H9 (cell line): ENCODE results near the gene OXSM. TPM values are rescaled to one million over a fixed set of nuclear protein-coding genes. Genes with fewer than 3 reads are reported as not detected.

Experiments
- DNase-seq: peaks from one replicate; pipeline ENCODE4 v3.0.0-alpha.2; 2017
- H2AFZ ChIP-seq: one replicate; pipeline ENCODE4 v1.6.1; 2013; ENCODE audit warnings: mild to moderate bottlenecking, low read length, control low read depth, moderate library complexity
- H2AK5ac ChIP-seq: 2 replicates; pipeline ENCODE4 v1.6.1; 2013; ENCODE audit warnings: low read length, control low read depth, mixed read lengths; ENCODE audit not compliant: insufficient read length
- H2BK120ac ChIP-seq: one replicate; pipeline ENCODE4 v1.6.1; 2013; ENCODE audit warnings: low read depth, mild to moderate bottlenecking, low read length, control low read depth, inconsistent platforms; ENCODE audit not compliant: poor library complexity, severe bottlenecking
- H2BK12ac ChIP-seq: 2 replicates; pipeline ENCODE4 v1.6.1; 2013; ENCODE audit warnings: low read length, control low read depth, mixed read lengths, low read depth; ENCODE audit not compliant: insufficient read length
- H2BK15ac ChIP-seq: 2 replicates; pipeline ENCODE4 v1.6.1; 2013; ENCODE audit warnings: low read depth, low read length, control low read depth
- H2BK20ac ChIP-seq: one replicate; pipeline ENCODE4 v1.6.1; 2013; ENCODE audit warnings: low read depth, mild to moderate bottlenecking, low read length, control low read depth, inconsistent platforms; ENCODE audit not compliant: poor library complexity, severe bottlenecking
- H2BK5ac ChIP-seq: 2 replicates; pipeline ENCODE4 v1.6.1; 2013; ENCODE audit warnings: low read length, control low read depth, mixed read lengths; ENCODE audit not compliant: insufficient read length
- H3K14ac ChIP-seq: 2 replicates; pipeline ENCODE4 v1.6.1; 2013; ENCODE audit warnings: low read length, control low read depth; ENCODE audit not compliant: insufficient read depth
- H3K18ac ChIP-seq: 2 replicates; pipeline ENCODE4 v1.6.1; 2013; ENCODE audit warnings: low read depth, mild to moderate bottlenecking, mixed read lengths, low read length, control low read depth; ENCODE audit not compliant: insufficient read length
- H3K23ac ChIP-seq: 2 replicates; pipeline ENCODE4 v1.6.1; 2013; ENCODE audit warnings: low read length, control low read depth, mixed read lengths, low read depth; ENCODE audit not compliant: insufficient read length
- H3K23me2 ChIP-seq: 2 replicates; pipeline ENCODE4 v1.6.1; 2013; ENCODE audit warnings: low read depth, mild to moderate bottlenecking, mixed read lengths, low read length, control low read depth; ENCODE audit not compliant: insufficient read length, poor library complexity, severe bottlenecking
- H3K27ac ChIP-seq: 2 replicates; pipeline ENCODE4 v1.5.1; 2013; ENCODE audit warnings: low read length, control low read depth, mixed read lengths, low read depth; ENCODE audit not compliant: insufficient read length
- H3K27me3 ChIP-seq: 2 replicates; pipeline ENCODE4 v1.6.1; 2013; ENCODE audit warnings: low read length, control low read depth, inconsistent platforms; ENCODE audit not compliant: insufficient read depth
- H3K4ac ChIP-seq: 2 replicates; pipeline ENCODE4 v1.6.1; 2013; ENCODE audit warnings: low read depth, mild to moderate bottlenecking, control low read depth, inconsistent platforms, low read length, moderate library complexity
- H3K4me1 ChIP-seq: 2 replicates; pipeline ENCODE4 v1.6.1; 2013; ENCODE audit warnings: low read length, control low read depth, inconsistent platforms; ENCODE audit not compliant: insufficient read depth
- H3K4me2 ChIP-seq: 2 replicates; pipeline ENCODE4 v1.6.1; 2013; ENCODE audit warnings: low read length, control low read depth, mixed read lengths; ENCODE audit not compliant: insufficient read length, insufficient read depth
- H3K56ac ChIP-seq: 2 replicates; pipeline ENCODE4 v1.6.1; 2013; ENCODE audit warnings: low read depth, mild to moderate bottlenecking, mixed read lengths, low read length, control low read depth; ENCODE audit not compliant: insufficient read length
- H3K79me1 ChIP-seq: 2 replicates; pipeline ENCODE4 v1.6.1; 2013; ENCODE audit warnings: low read depth, mild to moderate bottlenecking, moderate library complexity, low read length, control low read depth, inconsistent platforms; ENCODE audit not compliant: insufficient read depth, poor library complexity, severe bottlenecking
- H3K79me2 ChIP-seq: 2 replicates; pipeline ENCODE4 v1.6.1; 2013; ENCODE audit warnings: low read length, control low read depth, inconsistent platforms; ENCODE audit not compliant: insufficient read depth
- H3K9ac ChIP-seq: 2 replicates; pipeline ENCODE4 v1.6.1; 2013; ENCODE audit warnings: low read length, control low read depth, mixed read lengths; ENCODE audit not compliant: insufficient read length; ENCODE audit errors: extremely low read depth
- H3K9me3 ChIP-seq: one replicate; pipeline ENCODE4 v1.6.1; 2013; ENCODE audit warnings: low read depth, low read length, inconsistent platforms; ENCODE audit not compliant: control insufficient read depth
- H3T11ph ChIP-seq: one replicate; pipeline ENCODE4 v1.6.1; 2013; ENCODE audit warnings: mild to moderate bottlenecking, low read length, control low read depth, inconsistent platforms
- H4K20me1 ChIP-seq: one replicate; pipeline ENCODE4 v1.6.1; 2013; ENCODE audit not compliant: control insufficient read depth, insufficient read length, insufficient read depth
- H4K5ac ChIP-seq: 2 replicates; pipeline ENCODE4 v1.6.1; 2013; ENCODE audit warnings: low read depth, mild to moderate bottlenecking, mixed read lengths, low read length, control low read depth; ENCODE audit not compliant: insufficient read length
- H4K8ac ChIP-seq: replicated peaks from 2 replicates; pipeline ENCODE4 v1.6.1; 2013; ENCODE audit warnings: low read length, control low read depth, mixed read lengths, low read depth; ENCODE audit not compliant: insufficient read length
- H4K91ac ChIP-seq: 2 replicates; pipeline ENCODE4 v1.6.1; 2013; ENCODE audit warnings: low read depth, mild to moderate bottlenecking, moderate library complexity, mixed read lengths, low read length, control low read depth; ENCODE audit not compliant: insufficient read length
- H3K27ac Mint-ChIP-seq, 3 experiments: 2 replicates in 2 of 3; 3 replicates in 1 of 3; pipeline ENCODE4 v1.8.0; 2020 to 2021; ENCODE audit warnings: mixed read lengths in 3 of 3, mild to moderate bottlenecking in 1 of 3, moderate library complexity in 1 of 3
- H3K27me3 Mint-ChIP-seq: 2 replicates; pipeline ENCODE4 v1.8.0; 2021; ENCODE audit warnings: low read depth, mild to moderate bottlenecking, moderate library complexity, mixed read lengths
- H3K36me3 Mint-ChIP-seq, 3 experiments: 2 replicates in 2 of 3; 3 replicates in 1 of 3; pipeline ENCODE4 v1.8.0; 2020 to 2021; ENCODE audit warnings: low read depth in 3 of 3, mixed read lengths in 3 of 3; ENCODE audit not compliant: insufficient read depth in 1 of 3
- H3K4me1 Mint-ChIP-seq, 2 experiments: 2 replicates each; pipeline ENCODE4 v1.8.0; 2020; ENCODE audit warnings: mixed read lengths in 2 of 2
- H3K4me3 Mint-ChIP-seq, 2 experiments: 2 replicates in 1 of 2; 3 replicates in 1 of 2; pipeline ENCODE4 v1.8.0; 2020 to 2021; ENCODE audit warnings: mild to moderate bottlenecking in 2 of 2, mixed read lengths in 2 of 2, moderate library complexity in 1 of 2
- H3K9me3 Mint-ChIP-seq, 2 experiments: 2 replicates in 1 of 2; 3 replicates in 1 of 2; pipeline ENCODE4 v1.8.0; 2020; ENCODE audit warnings: mild to moderate bottlenecking in 2 of 2, mixed read lengths in 2 of 2, moderate library complexity in 1 of 2
- CTCF ChIP-seq: fragments of 200-600 bp; sonication (generic); conservative IDR thresholded peaks from 3 replicates; pipeline ENCODE4 v1.8.0; 2021; ENCODE audit warnings: antibody characterized with exemption, mild to moderate bottlenecking
- WGBS: extraction: QIAGEN DNeasy Blood & Tissue Kit; methylation state at CpG from one replicate; pipeline ENCODE4 v1.1.7; 2013; ENCODE audit warnings: missing lambda C conversion rate, low lambda C conversion rate, mixed read lengths; ENCODE audit not compliant: insufficient read length; ENCODE audit errors: extremely low coverage; 5-methylcytosine and 5-hydroxymethylcytosine counted together
- total RNA-seq: library from RNA; stranded (reverse); gene quantifications from 2 replicates; pipeline ENCODE4 v1.2.1, GENCODE V29; 2021

The OXSM gene
- total RNA-seq, 1 experiment from 2014 or later: 2.5 TPM

- WGBS: no CpG with 5 or more reads among the region's 4 CpGs
- no peak overlapping the region for H2AFZ ChIP-seq
- peaks cover 14 to 24% of the 10 kb centered on the region in 2 experiments for H3K4me1 Mint-ChIP-seq
Measured at GRCh38 chr3:25820816-25821486, 31.1 kb downstream of the OXSM start.

More at GRCh38 chr3:25820816-25821486, 31.1 kb downstream of the OXSM start:
- TF ChIP-seq CTCF: no peak
- Histone ChIP-seq H2BK120ac (no peak overlapping the region), H3K27ac (peak overlapping the region; percentile 67), H3K9ac (no peak overlapping the region), H2BK20ac (no peak overlapping the region), H3T11ph (no peak overlapping the region), H2BK5ac (no peak overlapping the region), H3K9me3 (no peaks in the 10 kb centered on the region), H4K91ac (no peak overlapping the region), H4K5ac (no peak overlapping the region), H3K79me2 (no peaks in the 10 kb centered on the region), H3K79me1 (no peaks in the 10 kb centered on the region), H2AK5ac (no peak overlapping the region), H3K4ac (no peak overlapping the region), H2BK12ac (no peak overlapping the region), H2BK15ac (no peak overlapping the region), H3K56ac (no peak overlapping the region), H3K4me1 (peaks cover 5% of the 10 kb centered on the region; the same call in 1 of the 2 replicates), H3K14ac (no peak overlapping the region), H3K27me3 (no peaks in the 10 kb centered on the region), H4K8ac (no peak overlapping the region), H3K18ac (no peak overlapping the region), H3K23me2 (no peaks in the 10 kb centered on the region), H3K4me2 (peak overlapping the region; percentile 10), H4K20me1 (no peaks in the 10 kb centered on the region), H3K23ac (no peak overlapping the region)
- Mint-ChIP-seq H3K4me3 (no peak overlapping the region), H3K9me3 (peaks cover 0 to 3% of the 10 kb centered on the region in 2 experiments; a peak in 2 of 5 replicates), H3K36me3 (peaks cover 0 to 2% (median 0%) of the 10 kb centered on the region in 3 experiments; a peak in 1 of 7 replicates), H3K27ac (peak overlapping the region in 2 of 3 experiments; percentile 74 to 93; a peak in 5 of 7 replicates), H3K27me3 (no peaks in the 10 kb centered on the region)
- no peak for DNase-seq
